ENCODE measurements around the gene RBM11. TPM values are rescaled to one million over a fixed set of nuclear protein-coding genes. Genes with fewer than 3 reads are reported as not detected.

Gene RBM11
- total RNA-seq, 4 donors from 2014 or later: 0.38 to 2.9 (median 1.5) TPM

GRCh38 chr21:14270631-14271030 lies 54.7 kb downstream of the RBM11 start:
- Histone ChIP-seq H3K36me3 (no peaks in the 10 kb centered on the region), H3K9me3 (no peaks in the 10 kb centered on the region), H3K27ac (no peak overlapping the region), H3K4me1 (no peaks in the 10 kb centered on the region), H3K4me3 (no peak overlapping the region), H3K27me3 (peaks cover 16% of the 10 kb centered on the region)
- WGBS: 62% methylated on average over 2 of the region's 2 CpGs
- no peak for DNase-seq (ENCODE audit: low spot score in 2 of 2)
- TF ChIP-seq POLR2A (IDR thresholded peaks at IDR 0.05): no peak
- TF ChIP-seq POLR2AphosphoS5 (IDR thresholded peaks at IDR 0.05): no peak
- TF ChIP-seq CTCF (IDR thresholded peaks at IDR 0.05): no peak
- TF ChIP-seq EP300 (IDR thresholded peaks at IDR 0.05): no peak

GRCh38 chr21:14271053-14271452 lies 55.1 kb downstream of the RBM11 start:
- Histone ChIP-seq H3K27me3 (peaks cover 16% of the 10 kb centered on the region), H3K27ac (no peak overlapping the region), H3K9me3 (no peaks in the 10 kb centered on the region), H3K4me1 (no peaks in the 10 kb centered on the region), H3K36me3 (no peaks in the 10 kb centered on the region), H3K4me3 (no peak overlapping the region)
- 52% methylated on average over 3 of the region's 3 CpGs for WGBS
- TF ChIP-seq EP300 (IDR thresholded peaks at IDR 0.05) (no peak), POLR2AphosphoS5 (IDR thresholded peaks at IDR 0.05) (no peak), CTCF (IDR thresholded peaks at IDR 0.05) (no peak), POLR2A (IDR thresholded peaks at IDR 0.05) (no peak)
- no peak for DNase-seq (ENCODE audit: low spot score in 2 of 2)

GRCh38 chr21:14271641-14272040 lies 55.7 kb downstream of the RBM11 start:
- Histone ChIP-seq H3K9me3 (no peaks in the 10 kb centered on the region), H3K4me3 (no peak overlapping the region), H3K36me3 (no peaks in the 10 kb centered on the region), H3K4me1 (no peaks in the 10 kb centered on the region), H3K27me3 (peaks cover 16% of the 10 kb centered on the region), H3K27ac (no peak overlapping the region)
- no peak for DNase-seq (ENCODE audit: low spot score in 2 of 2)
- WGBS: 68% methylated on average over 6 of the region's 6 CpGs
- TF ChIP-seq EP300 (IDR thresholded peaks at IDR 0.05) (no peak), CTCF (IDR thresholded peaks at IDR 0.05) (no peak), POLR2A (IDR thresholded peaks at IDR 0.05) (no peak), POLR2AphosphoS5 (IDR thresholded peaks at IDR 0.05) (no peak)

GRCh38 chr21:14273736-14274538 lies 58.0 kb downstream of the RBM11 start:
- DNase-seq (ENCODE audit: low spot score in 2 of 2): peak; percentile 65 to 78
- Histone ChIP-seq H3K27me3 (peaks cover 16% of the 10 kb centered on the region), H3K36me3 (no peaks in the 10 kb centered on the region), H3K9me3 (no peaks in the 10 kb centered on the region), H3K27ac (no peak overlapping the region), H3K4me3 (no peak overlapping the region), H3K4me1 (no peaks in the 10 kb centered on the region)
- WGBS: 31% methylated on average over 24 of the region's 39 CpGs
- no peak for TF ChIP-seq EP300 (IDR thresholded peaks at IDR 0.05)
- TF ChIP-seq POLR2A (IDR thresholded peaks at IDR 0.05): no peak
- TF ChIP-seq POLR2AphosphoS5 (IDR thresholded peaks at IDR 0.05): no peak
- no peak for TF ChIP-seq CTCF (IDR thresholded peaks at IDR 0.05)

GRCh38 chr21:14275702-14276205 lies 59.8 kb downstream of the RBM11 start:
- H3K4me1 ChIP-seq: no peaks in the 10 kb centered on the region
- no peak overlapping the region for H3K27ac ChIP-seq
- no peaks in the 10 kb centered on the region for H3K36me3 ChIP-seq
- H3K9me3 ChIP-seq: no peaks in the 10 kb centered on the region
- 79% methylated on average over 4 of the region's 4 CpGs for WGBS
- no peak for DNase-seq (ENCODE audit: low spot score in 2 of 2)
- H3K4me3 ChIP-seq: no peak overlapping the region
- peaks cover 21% of the 10 kb centered on the region for H3K27me3 ChIP-seq
- TF ChIP-seq EP300 (IDR thresholded peaks at IDR 0.05) (no peak), POLR2AphosphoS5 (IDR thresholded peaks at IDR 0.05) (no peak), CTCF (IDR thresholded peaks at IDR 0.05) (no peak), POLR2A (IDR thresholded peaks at IDR 0.05) (no peak)

All from suprapubic skin (tissue), 4 donors.